GM23248 (cell line): ENCODE measurements around the gene VARS2. TPM values are rescaled to one million over a fixed set of nuclear protein-coding genes. Genes with fewer than 3 reads are reported as not detected.

Experiments
- DNase-seq: peaks from one replicate; pipeline ENCODE4 v3.0.0-alpha.2; 2015
- H2AFZ ChIP-seq: fragments of 200-600 bp; sonication (generic); 2 replicates; pipeline ENCODE4 v1.6.1; 2016; ENCODE audit warnings: antibody characterized with exemption
- H3F3A ChIP-seq: fragments of 200-600 bp; sonication (generic); 2 replicates; pipeline ENCODE4 v1.6.1; 2016; ENCODE audit warnings: mild to moderate bottlenecking, antibody characterized with exemption, mixed run types; ENCODE audit not compliant: insufficient read depth
- H3K27ac ChIP-seq: fragments of 200-600 bp; sonication (generic); 2 replicates; pipeline ENCODE4 v1.5.1; 2016; ENCODE audit warnings: mild to moderate bottlenecking
- H3K27me3 ChIP-seq: fragments of 200-600 bp; sonication (generic); replicated peaks from 2 replicates; pipeline ENCODE4 v1.6.1; 2016; ENCODE audit warnings: mild to moderate bottlenecking; ENCODE audit not compliant: insufficient read depth
- H3K36me3 ChIP-seq: fragments of 200-600 bp; sonication (generic); 2 replicates; pipeline ENCODE4 v1.6.1; 2016; ENCODE audit warnings: low read depth, mild to moderate bottlenecking
- H3K4me1 ChIP-seq: fragments of 200-600 bp; sonication (generic); 2 replicates; pipeline ENCODE4 v1.6.1; 2016; ENCODE audit warnings: mild to moderate bottlenecking; ENCODE audit not compliant: insufficient read depth
- H3K4me2 ChIP-seq: fragments of 200-600 bp; sonication (generic); one replicate; pipeline ENCODE4 v1.6.1; 2016; ENCODE audit warnings: mild to moderate bottlenecking; ENCODE audit not compliant: unreplicated experiment
- H3K4me3 ChIP-seq: fragments of 200-600 bp; sonication (generic); 2 replicates; pipeline ENCODE4 v1.5.1; 2016; ENCODE audit warnings: mild to moderate bottlenecking
- H3K79me2 ChIP-seq: fragments of 200-600 bp; sonication (generic); 2 replicates; pipeline ENCODE4 v1.6.1; 2016; ENCODE audit warnings: mild to moderate bottlenecking; ENCODE audit not compliant: insufficient read depth
- H3K9ac ChIP-seq: fragments of 200-600 bp; sonication (generic); 2 replicates; pipeline ENCODE4 v1.6.1; 2016; ENCODE audit warnings: mild to moderate bottlenecking
- H3K9me2 ChIP-seq: fragments of 200-600 bp; sonication (generic); 2 replicates; pipeline ENCODE4 v1.6.1; 2016; ENCODE audit warnings: mixed run types, mild to moderate bottlenecking, moderate library complexity; ENCODE audit not compliant: insufficient read depth
- H3K9me3 ChIP-seq: fragments of 200-600 bp; sonication (generic); one replicate; pipeline ENCODE4 v1.6.1; 2017; ENCODE audit warnings: low read depth
- H4K20me1 ChIP-seq: fragments of 200-600 bp; sonication (generic); 2 replicates; pipeline ENCODE4 v1.6.0; 2016; ENCODE audit not compliant: insufficient read depth
- EZH2 ChIP-seq: fragments of 200-600 bp; sonication (generic); IDR thresholded peaks from 2 replicates; pipeline ENCODE4 v1.6.1; 2018; ENCODE audit warnings: antibody characterized with exemption, mild to moderate bottlenecking; ENCODE audit not compliant: insufficient read depth, poor library complexity, severe bottlenecking
- EZH2phosphoT487 ChIP-seq: fragments of 200-600 bp; sonication (generic); IDR thresholded peaks from 2 replicates; pipeline ENCODE4 v1.6.1; 2018; ENCODE audit warnings: antibody characterized with exemption, moderate library complexity, mild to moderate bottlenecking, low read depth; ENCODE audit not compliant: insufficient read depth
- WGBS, 2 experiments: methylation state at CpG; one replicate each; pipeline ENCODE4 v1.1.6; 2015 to 2017; ENCODE audit warnings: low lambda C conversion rate in 2 of 2, low coverage in 1 of 2; ENCODE audit errors: missing lambda C conversion rate in 2 of 2; 5-methylcytosine and 5-hydroxymethylcytosine counted together
- in situ Hi-C: fragments of 300-500 bp; cut with MboI; formaldehyde crosslinking; loops from 2 replicates; pipeline ENCODE4 v1.15.0; 2020
- microRNA-seq: library from miRNA; unstranded; fragments of <30 nt; microRNA quantifications from one replicate; pipeline ENCODE4, GENCODE V29; 2016; ENCODE audit warnings: borderline number of aligned reads
- polyA plus RNA-seq: library from polyadenylated mRNA; unstranded; fragments of >200 nt; fragmentation: Nextera tagmentation; extraction: Ambion mirVana; gene quantifications from 2 replicates; pipeline ENCODE4 v1.2.1, GENCODE V29; 2016
- small RNA-seq: library from RNA; depleted of rRNA; stranded (forward); fragments of <200 nt; gene quantifications from one replicate; pipeline ENCODE3, GENCODE V24; 2014; ENCODE audit warnings: low read depth, low replicate concordance
- total RNA-seq: library from RNA; depleted of rRNA; stranded (reverse); fragments of >200 nt; shearing (Covaris generic); gene quantifications from 2 replicates; pipeline ENCODE4 v1.2.3, GENCODE V29; 2014; rRNA removed

The VARS2 gene
- total and polyA plus RNA-seq, 2 experiments from 2014 or later: 9.9 to 20.8 TPM

DNA sequence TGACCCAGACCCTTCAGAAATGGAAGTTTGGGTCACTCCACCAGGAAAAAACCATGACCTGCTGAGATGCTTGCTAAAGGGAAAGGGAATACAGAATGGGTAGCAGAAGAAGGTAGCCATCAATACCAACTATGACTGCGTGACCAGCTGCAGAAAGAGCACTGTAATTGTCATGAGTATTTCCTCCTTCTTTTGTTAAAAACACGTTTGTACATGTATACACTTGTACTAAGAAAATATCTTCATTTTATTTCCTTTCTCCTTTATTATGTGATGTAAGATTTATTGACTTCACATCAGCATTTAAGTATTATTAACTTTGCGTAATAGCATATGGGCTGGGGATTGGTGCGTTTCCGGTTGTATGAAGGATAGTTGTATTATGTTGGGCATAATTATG, 56.9 kb downstream of the VARS2 start:
- no peak overlapping the region for H2AFZ ChIP-seq
- peaks cover 4% of the 10 kb centered on the region; the same call in 1 of the 2 replicates for H3F3A ChIP-seq
- no peaks in the 10 kb centered on the region for H3K9me2 ChIP-seq
- no peak overlapping the region for H3K4me2 ChIP-seq
- no peak overlapping the region for H3K4me3 ChIP-seq
- 61 to 62% methylated on average over 5 of the region's 5 CpGs for WGBS, 2 experiments
- no peaks in the 10 kb centered on the region for H3K79me2 ChIP-seq
- H3K36me3 ChIP-seq: no peaks in the 10 kb centered on the region
- H3K27ac ChIP-seq: no peak overlapping the region
- H3K9me3 ChIP-seq: no peaks in the 10 kb centered on the region
- H4K20me1 ChIP-seq: no peaks in the 10 kb centered on the region
- no peak overlapping the region for H3K9ac ChIP-seq
- no peak for DNase-seq
- in situ Hi-C loops: no loop called here
- peaks cover 12% of the 10 kb centered on the region; the same call in 1 of the 2 replicates for H3K27me3 ChIP-seq
- H3K4me1 ChIP-seq: no peaks in the 10 kb centered on the region
- no peak for TF ChIP-seq EZH2phosphoT487
- TF ChIP-seq EZH2: no peak

GRCh38 chr6:30972816-30973215, 58.8 kb downstream of the VARS2 start:
- H3K4me2 ChIP-seq: no peak overlapping the region
- in situ Hi-C loops: no loop called here
- TF ChIP-seq EZH2phosphoT487: no peak
- no peak for TF ChIP-seq EZH2
- no peak overlapping the region for H3K9ac ChIP-seq
- H2AFZ ChIP-seq: no peak overlapping the region
- H3K36me3 ChIP-seq: no peaks in the 10 kb centered on the region
- no peaks in the 10 kb centered on the region for H3K9me3 ChIP-seq
- H3K27ac ChIP-seq: no peak overlapping the region
- peaks cover 8% of the 10 kb centered on the region; the same call in 1 of the 2 replicates for H3K27me3 ChIP-seq
- H3K4me3 ChIP-seq: no peak overlapping the region
- no peaks in the 10 kb centered on the region for H3K79me2 ChIP-seq
- 76 to 77% methylated on average over 4 of the region's 4 CpGs for WGBS, 2 experiments
- no peaks in the 10 kb centered on the region for H4K20me1 ChIP-seq
- H3F3A ChIP-seq: peaks cover 4% of the 10 kb centered on the region; the same call in 1 of the 2 replicates
- DNase-seq: no peak
- no peaks in the 10 kb centered on the region for H3K9me2 ChIP-seq
- no peaks in the 10 kb centered on the region for H3K4me1 ChIP-seq

DNA sequence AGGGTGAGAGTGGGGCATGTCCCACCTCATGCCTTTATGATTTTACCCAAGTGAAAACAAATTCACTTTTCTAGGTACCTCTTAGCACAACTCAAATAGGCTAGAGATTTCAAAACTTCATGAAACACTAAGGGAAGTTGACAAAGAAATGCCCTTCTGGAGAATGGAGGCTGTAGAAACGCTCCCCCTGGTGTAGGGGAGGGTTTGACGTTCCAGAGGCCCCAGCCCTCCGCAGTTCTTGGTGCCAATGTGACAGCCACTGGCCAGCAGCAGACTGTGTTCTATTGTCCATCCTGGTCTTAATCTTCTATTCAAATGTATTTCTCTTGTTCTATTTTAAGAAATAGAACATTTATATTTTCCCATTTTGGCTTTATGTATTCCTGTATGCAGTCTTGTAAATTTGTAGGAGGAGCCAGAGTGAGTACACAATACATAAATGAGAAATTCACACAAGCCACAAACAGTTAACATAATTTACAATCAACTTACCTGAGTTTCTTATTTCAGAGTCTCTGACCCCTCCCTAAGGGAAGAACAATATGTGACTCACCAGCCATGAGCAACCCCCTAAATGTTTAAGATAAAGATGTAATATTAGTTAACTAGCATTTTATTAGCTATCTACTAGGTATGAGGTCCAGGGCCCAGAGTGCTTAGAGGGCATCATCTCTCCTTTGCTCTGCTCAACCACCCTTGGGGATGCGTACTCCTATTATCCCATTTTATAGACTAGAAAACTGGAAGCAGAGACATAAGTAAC, 60.6 kb downstream of the VARS2 start:
- DNase-seq: no peak
- Histone ChIP-seq H3K27ac (no peak overlapping the region), H3K79me2 (no peaks in the 10 kb centered on the region), H3K36me3 (no peaks in the 10 kb centered on the region), H3K9me3 (no peaks in the 10 kb centered on the region), H3F3A (no peaks in the 10 kb centered on the region), H3K27me3 (peaks cover 15% of the 10 kb centered on the region; the same call in 1 of the 2 replicates), H3K4me1 (no peaks in the 10 kb centered on the region), H3K9me2 (no peaks in the 10 kb centered on the region), H4K20me1 (no peaks in the 10 kb centered on the region), H3K4me2 (no peak overlapping the region), H2AFZ (no peak overlapping the region), H3K4me3 (no peak overlapping the region), H3K9ac (no peak overlapping the region)
- TF ChIP-seq EZH2 (no peak), EZH2phosphoT487 (no peak)
- 29 to 31% methylated on average over 4 of the region's 4 CpGs for WGBS, 2 experiments
- in situ Hi-C loops: no loop called here

Small RNAs within 50 kb of the gene (microRNA-seq; reads per million reads assigned to microRNA genes)
- 2.0 reads per million for gene MIR4640

Small RNAs within 50 kb of the gene (small RNA-seq; reads per million reads assigned to genes)
- gene RF00019: not detected

Other genes starting within 250 kb of the VARS2 start
- gene DHX16, start 241.2 kb upstream of the VARS2 start, total RNA-seq: 30.4 and 30.6 TPM in 2 replicates
- gene DHX16, start 241.2 kb upstream of the VARS2 start, polyA plus RNA-seq: 23.6 and 26.7 TPM in 2 replicates
- 85.5 and 108 TPM in 2 replicates for gene PPP1R18, start 227.6 kb upstream of the VARS2 start, total RNA-seq
- 66.6 and 67.8 TPM in 2 replicates for gene PPP1R18, start 227.6 kb upstream of the VARS2 start, polyA plus RNA-seq
- 5.8 and 6.2 TPM in 2 replicates for gene NRM, start 223.3 kb upstream of the VARS2 start, total RNA-seq
- 11.3 and 11.6 TPM in 2 replicates for gene NRM, start 223.3 kb upstream of the VARS2 start, polyA plus RNA-seq
- 4.9 and 6.6 TPM in 2 replicates for gene MDC1, start 197.0 kb upstream of the VARS2 start, total RNA-seq
- 6.7 and 7.1 TPM in 2 replicates for gene MDC1, start 197.0 kb upstream of the VARS2 start, polyA plus RNA-seq
- gene TUBB, start 193.9 kb upstream of the VARS2 start, total RNA-seq: 525 and 565 TPM in 2 replicates
- 491 and 520 TPM in 2 replicates for gene TUBB, start 193.9 kb upstream of the VARS2 start, polyA plus RNA-seq
- 156 and 165 TPM in 2 replicates for gene FLOT1, start 171.6 kb upstream of the VARS2 start, total RNA-seq
- gene FLOT1, start 171.6 kb upstream of the VARS2 start, polyA plus RNA-seq: 162 and 171 TPM in 2 replicates
- gene IER3, start 169.7 kb upstream of the VARS2 start, total RNA-seq: 148 and 156 TPM in 2 replicates
- 76.4 and 82.1 TPM in 2 replicates for gene IER3, start 169.7 kb upstream of the VARS2 start, polyA plus RNA-seq
- 23.1 and 27.0 TPM in 2 replicates for gene DDR1, start 29.7 kb upstream of the VARS2 start, total RNA-seq
- gene DDR1, start 29.7 kb upstream of the VARS2 start, polyA plus RNA-seq: 16.9 and 17.5 TPM in 2 replicates
- gene GTF2H4, start 6.0 kb upstream of the VARS2 start, total RNA-seq: 12.8 and 21.7 TPM in 2 replicates
- 5.3 and 5.4 TPM in 2 replicates for gene GTF2H4, start 6.0 kb upstream of the VARS2 start, polyA plus RNA-seq
- not detected in 2 replicates for gene SFTA2, start 17.9 kb downstream of the VARS2 start, total RNA-seq
- not detected in 2 replicates for gene SFTA2, start 17.9 kb downstream of the VARS2 start, polyA plus RNA-seq
- not detected in 2 replicates for gene MUCL3, start 26.7 kb downstream of the VARS2 start, total RNA-seq
- gene MUCL3, start 26.7 kb downstream of the VARS2 start, polyA plus RNA-seq: not detected in 2 replicates
- not detected in 2 replicates for gene MUC21, start 69.5 kb downstream of the VARS2 start, total RNA-seq
- not detected in 2 replicates for gene MUC21, start 69.5 kb downstream of the VARS2 start, polyA plus RNA-seq
- gene MUC22, start 96.2 kb downstream of the VARS2 start, total RNA-seq: not detected in 2 replicates
- gene MUC22, start 96.2 kb downstream of the VARS2 start, polyA plus RNA-seq: not detected in 2 replicates
- gene C6orf15, start 198.3 kb downstream of the VARS2 start, total RNA-seq: not detected in 2 replicates
- gene C6orf15, start 198.3 kb downstream of the VARS2 start, polyA plus RNA-seq: not detected in 2 replicates
- gene PSORS1C1, start 200.6 kb downstream of the VARS2 start, total RNA-seq: 0.22 and 0.25 TPM in 2 replicates
- 2.0 and 2.6 TPM in 2 replicates for gene PSORS1C1, start 200.6 kb downstream of the VARS2 start, polyA plus RNA-seq
- not detected in 2 replicates for gene CDSN, start 206.2 kb downstream of the VARS2 start, total RNA-seq
- gene CDSN, start 206.2 kb downstream of the VARS2 start, polyA plus RNA-seq: not detected in 2 replicates
- gene PSORS1C2, start 224.8 kb downstream of the VARS2 start, total RNA-seq: not detected in 2 replicates
- gene PSORS1C2, start 224.8 kb downstream of the VARS2 start, polyA plus RNA-seq: 0.16 TPM in 1 of 2 replicates, not detected in the other
- 13.5 and 14.3 TPM in 2 replicates for gene CCHCR1, start 243.6 kb downstream of the VARS2 start, total RNA-seq
- 10.8 and 13.2 TPM in 2 replicates for gene CCHCR1, start 243.6 kb downstream of the VARS2 start, polyA plus RNA-seq
- gene TCF19, start 244.4 kb downstream of the VARS2 start, total RNA-seq: 21.6 and 28.4 TPM in 2 replicates
- 18.3 and 19.9 TPM in 2 replicates for gene TCF19, start 244.4 kb downstream of the VARS2 start, polyA plus RNA-seq